A673 (cell line): Measurements from ENCODE around the gene TFG.

Experiments used
- CTCF ChIP-seq: fragments of 300-800, 200-600 bp; sonication (generic); conservative IDR thresholded peaks from 2 replicates; pipeline ENCODE4 v1.5.1; 2017; ENCODE audit warnings: low read depth, mild to moderate bottlenecking, antibody characterized with exemption, low read length, moderate library complexity, mixed read lengths
- EZH2 ChIP-seq: fragments of 200-600 bp; sonication (generic); IDR thresholded peaks from 2 replicates; pipeline ENCODE4 v1.6.1; 2017; ENCODE audit warnings: borderline replicate concordance, low read depth, mild to moderate bottlenecking, mixed read lengths, antibody characterized with exemption, low read length; ENCODE audit not compliant: poor library complexity, severe bottlenecking

GRCh38 chr3:100700708-100701107 lies 8.6 kb upstream of the TFG start:
- TF ChIP-seq CTCF, result no peak
- TF ChIP-seq EZH2, result no peak
